Activated CD8-positive, alpha-beta memory T cell treated with anti-CD3 and anti-CD28 coated beads, Interleukin-2, amount 50 U/mL, for 1 hour (primary cell): Measurements from ENCODE around the gene EDA.

Experiments
- DNase-seq: peaks from one replicate; pipeline ENCODE4 v3.0.0-alpha.2; 2020; ENCODE audit errors: extremely low read depth

The EDA gene

GRCh38 chrX:69615779-69616456 is at the start of gene EDA:
TSS of gene EDA (plus strand) at chrX:69616113.
- DNase-seq = no peak

DNA sequence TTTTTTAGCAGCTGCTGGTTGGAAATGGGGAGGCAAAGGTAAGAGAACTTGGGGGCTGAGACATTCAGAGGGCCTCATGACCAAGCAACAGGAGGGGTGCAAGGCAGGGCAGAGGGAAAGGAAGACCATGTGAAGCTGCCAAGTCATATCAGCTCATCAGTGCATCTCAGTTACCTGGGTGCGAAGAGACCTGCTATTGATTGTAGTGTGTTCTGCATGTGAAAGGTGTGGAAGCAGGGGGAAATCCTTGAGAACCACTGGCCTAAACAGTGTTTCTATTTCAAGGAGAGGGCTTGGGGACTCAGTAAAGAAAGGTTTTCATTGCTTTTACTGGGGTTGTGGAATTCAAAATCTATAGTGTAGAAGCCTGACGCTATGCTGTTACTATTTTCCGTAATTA is 47.1 kb upstream of the EDA start:
- no peak for DNase-seq

DNA sequence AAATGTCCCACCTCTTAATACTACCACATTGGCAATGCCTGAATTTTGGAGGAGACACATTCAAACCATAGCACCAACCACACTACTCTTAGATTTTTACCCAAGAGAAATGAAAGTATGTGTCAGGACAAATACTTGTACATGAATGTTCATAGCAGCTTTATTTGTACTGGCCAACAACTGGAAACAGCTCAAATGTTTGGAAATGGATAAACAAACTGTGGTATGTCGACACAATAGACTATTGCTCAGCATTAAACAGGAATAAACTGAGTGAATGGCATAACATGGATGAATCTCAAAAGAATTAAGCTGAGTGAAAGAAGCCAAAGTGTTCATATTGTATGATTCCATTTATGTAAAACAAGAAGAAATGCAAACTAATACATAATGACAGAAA is 18.5 kb upstream of the EDA start:
- DNase-seq = no peak

- no peak for DNase-seq
These were observed 15.7 kb upstream of the EDA start for GRCh38 chrX:69600182-69600581.

GRCh38 chrX:69603566-69604194 is 12.2 kb upstream of the EDA start:
- DNase-seq = no peak

- DNase-seq = no peak
These were observed 10.4 kb upstream of the EDA start for GRCh38 chrX:69605521-69605920.

DNA sequence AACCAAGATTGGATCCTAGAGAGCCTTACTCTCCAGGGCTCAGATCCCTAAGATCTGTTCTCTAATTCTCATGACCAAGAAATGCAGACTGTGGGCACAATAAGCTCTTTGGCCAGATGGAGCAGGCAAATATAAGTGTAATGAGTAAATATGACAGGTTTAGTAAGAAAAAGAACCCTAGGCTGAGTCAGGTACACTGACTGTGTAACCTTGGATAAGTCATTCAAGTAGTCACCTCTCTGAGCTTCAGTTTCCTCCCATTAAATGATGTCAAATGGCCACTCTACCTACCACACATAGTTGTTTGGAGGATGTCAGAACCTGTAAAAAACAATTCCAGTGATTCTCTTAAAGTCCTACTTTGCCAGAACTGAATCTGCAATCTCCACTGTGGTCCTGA is 8.3 kb upstream of the EDA start:
- DNase-seq = no peak

DNA sequence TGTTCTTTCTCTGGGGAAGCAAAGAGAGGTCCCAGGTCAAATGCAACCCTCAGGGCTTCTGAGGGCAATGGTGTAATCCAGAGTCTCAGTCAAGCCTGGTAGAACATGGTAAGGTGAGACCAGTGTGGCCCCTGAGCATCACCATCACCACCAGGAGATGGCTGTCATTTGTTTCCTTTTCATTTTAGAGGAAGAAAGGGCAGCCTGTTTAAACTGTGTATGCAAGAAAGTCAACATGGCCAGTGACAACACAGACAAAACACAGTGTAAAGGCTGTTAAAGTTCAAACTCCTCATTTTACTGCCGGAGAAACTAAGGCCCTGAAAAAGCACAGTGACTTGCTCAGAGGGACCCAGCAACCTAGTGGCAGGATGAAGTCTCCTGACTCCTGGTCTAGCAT is 2.0 kb upstream of the EDA start:
- DNase-seq = no peak

GRCh38 chrX:69614886-69615285 is 1.0 kb upstream of the EDA start:
- no peak for DNase-seq

- no peak for DNase-seq
These were observed 571 bp upstream of the EDA start for GRCh38 chrX:69615342-69615741.

DNA sequence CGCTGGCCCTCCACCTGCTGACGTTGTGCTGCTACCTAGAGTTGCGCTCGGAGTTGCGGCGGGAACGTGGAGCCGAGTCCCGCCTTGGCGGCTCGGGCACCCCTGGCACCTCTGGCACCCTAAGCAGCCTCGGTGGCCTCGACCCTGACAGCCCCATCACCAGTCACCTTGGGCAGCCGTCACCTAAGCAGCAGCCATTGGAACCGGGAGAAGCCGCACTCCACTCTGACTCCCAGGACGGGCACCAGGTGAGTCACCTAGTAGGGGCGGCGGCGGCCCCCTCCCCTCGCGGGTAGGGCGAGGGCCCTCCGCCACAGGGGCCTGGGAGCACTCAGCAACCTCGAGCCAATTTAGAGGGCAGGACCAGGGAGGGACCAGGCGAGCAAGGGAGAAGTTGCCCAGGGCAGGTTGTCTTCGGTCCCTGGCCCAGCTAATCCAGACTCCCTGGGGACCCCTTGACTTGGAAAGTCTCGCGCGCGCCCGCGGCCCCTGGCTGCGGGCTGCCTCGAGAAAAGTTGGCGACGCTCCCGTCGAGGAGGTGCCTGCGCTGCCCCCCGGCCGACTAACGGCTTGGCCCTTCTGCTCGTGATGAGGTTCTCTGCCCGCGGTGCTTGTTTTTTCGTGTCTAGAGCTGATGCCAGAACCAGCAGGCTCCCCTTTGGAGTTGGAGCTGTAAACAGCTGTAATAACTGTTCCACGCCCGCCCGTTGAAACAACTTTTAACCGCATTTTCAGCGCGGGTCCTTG is 717 bp downstream of the EDA start:
- no peak for DNase-seq

- no peak for DNase-seq
These were observed 2.9 kb downstream of the EDA start for GRCh38 chrX:69618803-69619202.

GRCh38 chrX:69626129-69626528 is 10.2 kb downstream of the EDA start:
- DNase-seq = no peak

GRCh38 chrX:69627744-69628143 is 11.8 kb downstream of the EDA start:
- no peak for DNase-seq

DNA sequence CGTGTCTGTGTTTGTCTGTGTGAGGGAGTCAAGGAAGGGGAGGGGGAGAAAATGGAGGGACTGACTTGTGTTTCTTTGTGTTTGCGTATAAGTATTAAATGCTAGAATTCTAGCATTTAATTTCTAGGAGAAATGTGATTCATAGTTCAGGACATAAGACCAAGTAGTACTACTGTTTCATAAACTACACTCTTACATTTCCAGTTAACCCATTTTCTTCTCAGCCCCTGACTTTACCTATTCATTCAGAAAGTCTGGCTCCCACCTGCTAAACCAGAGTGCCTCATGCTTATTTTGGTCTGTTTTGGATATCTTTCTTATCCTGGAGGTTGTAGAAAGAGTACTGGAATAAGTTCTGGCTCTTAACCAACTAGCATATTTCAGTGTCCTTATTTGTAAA is 14.2 kb downstream of the EDA start:
- no peak for DNase-seq

GRCh38 chrX:69664693-69665092 is 48.8 kb downstream of the EDA start:
- DNase-seq = no peak

DNA sequence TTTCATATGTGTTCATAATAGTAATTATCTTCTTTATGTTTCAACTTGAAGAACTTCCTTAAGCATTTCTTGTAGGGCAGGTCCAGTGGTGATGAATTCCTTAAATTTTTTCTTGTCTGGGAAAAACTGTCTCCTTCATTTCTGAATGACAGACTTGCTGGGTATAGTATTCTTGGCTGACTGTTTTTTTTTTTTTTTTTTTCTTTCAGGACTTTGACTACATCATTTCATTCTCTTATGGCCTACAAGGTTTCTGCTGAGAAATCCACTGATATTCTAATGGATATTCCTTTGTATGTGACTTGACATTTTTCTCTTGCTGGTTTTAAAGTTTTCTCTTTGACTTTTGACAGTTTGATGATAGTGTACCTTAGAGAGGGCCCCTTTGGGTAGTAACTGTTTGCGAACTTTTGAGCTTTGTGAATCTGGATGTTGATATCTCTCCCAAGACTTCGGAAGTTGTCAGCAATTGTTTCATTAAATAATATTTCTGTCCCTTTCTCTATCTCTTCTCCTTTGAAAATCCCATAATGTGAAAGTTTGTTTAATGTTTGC is 54.2 kb downstream of the EDA start:
- no peak for DNase-seq

DNA sequence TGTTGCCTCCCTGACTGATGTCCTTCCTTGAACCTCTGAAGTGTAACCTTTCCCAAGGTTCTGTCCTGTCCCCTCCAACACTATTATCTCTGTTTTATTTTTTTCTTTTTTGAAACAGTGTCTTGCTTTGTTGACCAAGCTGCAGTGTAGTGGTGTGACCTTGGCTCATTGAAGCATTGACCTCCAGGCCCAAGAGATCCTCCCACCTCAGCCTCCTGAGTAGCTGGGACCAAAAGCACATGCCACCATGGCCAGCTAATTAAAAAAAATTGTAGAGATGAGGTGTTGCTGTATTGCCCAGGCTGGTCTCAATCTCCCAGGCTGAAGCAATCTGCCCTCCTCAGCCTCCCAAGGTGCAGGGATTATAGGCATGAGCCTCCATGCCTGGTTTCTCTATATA is 59.0 kb downstream of the EDA start:
- DNase-seq = no peak

GRCh38 chrX:69705818-69706217 is 89.9 kb downstream of the EDA start:
- DNase-seq = no peak

DNA sequence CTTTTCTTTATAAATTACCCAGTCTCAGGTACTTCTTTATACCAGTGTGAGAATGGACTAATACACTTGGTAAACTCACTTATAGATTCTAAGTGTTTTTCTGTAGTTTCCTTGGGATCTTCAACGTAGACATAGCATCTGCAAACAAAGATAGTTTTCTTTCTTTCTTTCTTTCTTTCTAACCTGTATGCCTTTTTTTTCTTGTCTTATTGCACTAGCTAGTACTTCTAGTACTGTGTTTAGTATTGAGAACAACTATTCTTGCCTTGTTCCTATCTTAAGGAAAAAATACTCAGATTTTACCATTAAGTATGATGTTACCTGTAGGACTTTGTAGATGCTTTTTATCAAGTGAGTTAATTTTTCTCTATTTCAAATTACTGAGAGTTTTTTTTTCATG is 102.2 kb downstream of the EDA start:
- no peak for DNase-seq

DNA sequence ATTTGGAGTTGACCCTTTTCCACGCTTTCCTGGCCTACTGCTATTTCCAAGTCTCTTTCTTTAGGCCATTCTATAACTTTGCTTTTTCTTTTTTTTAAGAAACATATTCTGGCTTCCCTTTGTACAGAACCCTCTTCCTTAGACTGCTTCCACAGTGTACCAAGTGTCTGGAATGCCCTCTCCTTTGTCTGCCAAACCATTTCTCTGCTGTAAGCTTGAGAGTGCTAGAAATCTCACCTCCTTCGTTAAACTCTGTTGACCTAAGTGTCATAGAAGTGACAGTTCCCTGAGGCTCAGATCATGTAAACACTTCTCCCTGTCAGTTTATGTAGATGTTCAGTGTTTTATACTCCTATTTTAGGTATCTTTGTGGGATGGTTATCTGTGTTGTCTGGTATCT is 108.4 kb downstream of the EDA start:
- DNase-seq = no peak

GRCh38 chrX:69740317-69740716 is 124.4 kb downstream of the EDA start:
- DNase-seq = no peak

- DNase-seq = no peak
These were observed 125.8 kb downstream of the EDA start for GRCh38 chrX:69741721-69742120.
